Measurements from ENCODE around the gene PSMB7.

The PSMB7 gene

DNA sequence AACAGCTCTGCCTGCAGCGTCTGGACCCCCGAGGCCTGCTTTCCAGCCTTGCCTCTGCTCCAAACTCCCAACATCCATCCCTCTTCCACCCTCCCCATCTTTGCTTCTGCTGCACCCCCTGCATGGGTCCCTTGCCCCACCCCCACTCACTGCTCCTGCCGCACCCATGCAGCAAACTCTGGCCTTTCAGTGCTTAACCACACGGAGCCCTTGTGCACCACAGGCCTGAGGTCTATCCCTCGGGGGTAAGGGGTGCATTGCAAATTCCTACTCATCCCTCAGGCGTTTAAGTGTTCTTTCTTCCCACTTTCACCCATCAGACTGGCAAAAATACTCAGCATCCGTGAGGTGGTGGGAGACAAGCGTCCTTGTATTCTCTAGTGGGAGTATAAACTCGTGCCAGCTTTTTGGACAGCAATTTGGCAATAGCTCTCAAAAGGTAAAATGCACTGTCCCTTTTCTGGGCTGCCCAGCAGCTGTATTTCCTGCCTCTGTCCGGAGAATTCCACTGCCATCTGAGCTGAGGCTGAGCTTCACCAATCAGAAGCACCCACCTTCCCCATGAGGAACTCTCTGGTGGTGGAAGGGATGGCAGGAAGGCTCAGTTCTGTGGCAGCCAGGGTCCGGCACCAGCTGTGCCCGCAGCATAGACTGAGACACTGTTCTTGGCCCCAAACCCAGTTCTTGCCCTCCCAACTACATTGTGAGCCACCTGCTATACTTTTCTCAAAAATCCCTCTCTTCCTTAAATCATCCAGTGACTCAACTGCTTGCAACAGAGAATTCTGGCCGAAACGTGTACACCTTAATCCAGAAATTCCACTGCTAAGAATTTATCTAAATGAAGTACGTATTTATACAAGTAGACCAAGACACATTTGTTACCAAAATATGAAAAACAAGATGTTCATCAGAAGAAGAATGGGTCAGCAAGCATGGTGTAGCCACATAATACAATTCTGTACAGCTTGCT is 15.0 kb downstream of the PSMB7 start:
- peak overlapping the region; percentile 1; the same call in 1 of the 2 replicates for H3K4me3 ChIP-seq (replicated peaks; ENCODE audit: low read depth, low read length)
- DNase-seq (ENCODE audit: extremely low read depth, low read depth), result no peak
- TF ChIP-seq, protein P1, sequence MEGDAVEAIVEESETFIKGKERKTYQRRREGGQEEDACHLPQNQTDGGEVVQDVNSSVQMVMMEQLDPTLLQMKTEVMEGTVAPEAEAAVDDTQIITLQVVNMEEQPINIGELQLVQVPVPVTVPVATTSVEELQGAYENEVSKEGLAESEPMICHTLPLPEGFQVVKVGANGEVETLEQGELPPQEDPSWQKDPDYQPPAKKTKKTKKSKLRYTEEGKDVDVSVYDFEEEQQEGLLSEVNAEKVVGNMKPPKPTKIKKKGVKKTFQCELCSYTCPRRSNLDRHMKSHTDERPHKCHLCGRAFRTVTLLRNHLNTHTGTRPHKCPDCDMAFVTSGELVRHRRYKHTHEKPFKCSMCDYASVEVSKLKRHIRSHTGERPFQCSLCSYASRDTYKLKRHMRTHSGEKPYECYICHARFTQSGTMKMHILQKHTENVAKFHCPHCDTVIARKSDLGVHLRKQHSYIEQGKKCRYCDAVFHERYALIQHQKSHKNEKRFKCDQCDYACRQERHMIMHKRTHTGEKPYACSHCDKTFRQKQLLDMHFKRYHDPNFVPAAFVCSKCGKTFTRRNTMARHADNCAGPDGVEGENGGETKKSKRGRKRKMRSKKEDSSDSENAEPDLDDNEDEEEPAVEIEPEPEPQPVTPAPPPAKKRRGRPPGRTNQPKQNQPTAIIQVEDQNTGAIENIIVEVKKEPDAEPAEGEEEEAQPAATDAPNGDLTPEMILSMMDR (IDR thresholded peaks at IDR 0.05; ENCODE audit: low read depth, low read length, missing control alignments), result no peak

DNA sequence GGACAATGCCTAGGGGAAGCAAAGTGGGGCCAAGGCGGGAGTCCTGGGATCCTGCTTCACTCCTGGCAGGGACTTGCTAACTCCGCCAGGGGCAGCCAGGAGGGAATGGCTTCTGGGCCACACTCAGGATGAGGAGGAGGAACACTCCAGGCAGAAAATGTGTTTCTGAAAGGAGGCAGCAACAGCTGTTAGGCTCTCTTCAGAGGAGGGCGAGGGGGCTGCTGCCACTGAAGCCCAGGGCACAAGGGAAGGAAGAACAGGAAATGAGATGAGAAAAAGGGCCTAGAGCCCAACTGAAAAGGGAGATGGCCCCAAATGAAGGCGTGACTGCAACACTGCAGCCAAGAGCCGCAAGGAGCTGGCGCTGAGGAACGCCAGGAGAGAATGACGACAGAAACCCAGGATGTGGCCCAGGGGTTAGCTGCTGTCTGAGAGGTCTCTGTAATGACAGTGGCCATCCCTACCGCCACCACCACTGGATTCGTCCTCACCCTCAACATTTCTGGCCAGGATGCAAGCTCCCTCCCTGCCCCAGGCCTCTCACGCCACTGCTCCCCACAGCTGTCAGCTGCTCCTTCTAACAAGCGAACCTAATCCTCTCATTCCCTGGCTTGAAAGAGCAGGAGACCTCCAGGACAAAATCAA is 15.8 kb downstream of the PSMB7 start:
- TF ChIP-seq, protein P1 (IDR thresholded peaks at IDR 0.05; ENCODE audit: low read depth, low read length, missing control alignments), result no peak
- 0 out of 2 replicates have a peak overlapping the region, but pooled peaks have one; percentile 1 for H3K4me3 ChIP-seq (replicated peaks; ENCODE audit: low read depth, low read length)
- DNase-seq (ENCODE audit: extremely low read depth, low read depth), result no peak

DNA sequence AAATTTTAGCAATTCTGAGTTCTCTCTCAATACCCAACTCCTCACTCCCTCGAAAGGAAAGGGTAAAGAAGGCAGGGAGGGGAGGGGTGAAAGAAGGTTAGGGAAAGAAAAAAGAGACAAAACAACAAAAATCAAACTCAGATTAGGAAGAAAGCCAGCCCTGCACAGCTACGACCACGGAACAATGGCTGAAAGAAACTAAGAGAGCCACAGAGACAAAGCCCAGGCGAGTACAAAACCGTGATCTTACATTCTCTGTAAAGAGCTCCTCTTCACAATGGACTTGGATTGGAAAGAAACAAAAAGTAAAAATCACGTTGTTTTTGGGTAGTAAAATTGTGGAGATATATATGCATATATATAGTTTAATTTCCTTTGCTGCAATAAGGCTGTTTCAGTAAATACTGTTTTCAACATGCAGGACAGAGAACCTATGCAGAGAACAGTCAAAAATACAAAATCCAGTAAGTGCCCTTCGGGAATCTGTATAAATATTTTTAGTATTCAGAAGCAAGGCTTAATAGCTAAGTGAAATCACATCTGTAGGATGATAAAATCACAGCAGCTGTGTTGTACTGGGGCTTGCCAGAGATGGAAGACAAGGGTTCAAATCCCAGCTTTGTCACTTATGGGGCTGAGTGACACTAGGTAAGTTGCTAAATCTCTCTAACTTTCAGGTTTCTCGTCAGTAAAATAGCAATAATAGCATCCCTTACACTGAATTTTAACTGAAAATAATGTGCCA is 16.9 kb downstream of the PSMB7 start:
- DNase-seq (ENCODE audit: extremely low read depth, low read depth), result no peak
- no peak overlapping the region for H3K4me3 ChIP-seq (replicated peaks; ENCODE audit: low read depth, low read length)
- TF ChIP-seq, protein P1 (IDR thresholded peaks at IDR 0.05; ENCODE audit: low read depth, low read length, missing control alignments), result no peak

DNA sequence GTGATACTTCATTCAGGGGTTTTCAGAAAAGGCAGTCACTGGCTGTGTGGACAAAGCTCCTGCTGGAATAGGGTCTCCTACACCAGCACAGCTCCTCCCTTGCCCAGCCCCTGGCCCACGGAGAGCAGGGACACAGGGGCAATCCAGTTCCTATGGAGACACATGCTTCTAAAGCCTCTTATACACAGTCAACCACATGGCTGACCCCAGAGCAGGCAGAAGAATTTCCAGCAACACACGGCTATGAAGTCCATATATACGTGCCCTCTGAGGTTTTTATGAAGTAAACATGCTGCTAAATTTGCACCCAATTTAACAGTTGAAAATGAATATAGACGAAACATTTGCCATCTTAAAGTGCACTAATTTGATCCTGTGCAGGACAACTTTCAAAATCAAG is 19.4 kb downstream of the PSMB7 start:
- H3K4me3 ChIP-seq (replicated peaks; ENCODE audit: low read depth, low read length), result no peak overlapping the region
- TF ChIP-seq, protein P1 (IDR thresholded peaks at IDR 0.05; ENCODE audit: low read depth, low read length, missing control alignments), result no peak
- DNase-seq (ENCODE audit: extremely low read depth, low read depth), result no peak

DNA sequence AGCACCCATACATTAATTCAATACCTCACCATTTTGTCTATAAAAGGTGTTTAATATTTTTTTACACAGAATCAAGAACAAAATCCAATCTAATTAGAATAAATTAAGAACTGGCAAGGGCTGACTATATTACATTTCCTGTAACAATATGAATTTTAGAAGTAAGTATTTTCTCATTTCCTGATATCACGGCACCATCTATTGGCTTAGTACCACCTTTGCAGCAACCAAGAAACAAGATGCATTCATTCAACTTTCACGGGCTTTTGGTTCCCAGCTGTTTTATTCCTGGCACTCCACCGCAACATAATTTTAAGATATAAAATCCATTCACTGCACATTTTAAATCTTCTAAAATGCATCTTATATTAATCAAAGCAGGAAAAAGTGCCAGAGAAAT is 20.6 kb downstream of the PSMB7 start:
- TF ChIP-seq, protein P1 (IDR thresholded peaks at IDR 0.05; ENCODE audit: low read depth, low read length, missing control alignments), result no peak
- H3K4me3 ChIP-seq (replicated peaks; ENCODE audit: low read depth, low read length), result no peak overlapping the region
- DNase-seq (ENCODE audit: extremely low read depth, low read depth), result no peak

DNA sequence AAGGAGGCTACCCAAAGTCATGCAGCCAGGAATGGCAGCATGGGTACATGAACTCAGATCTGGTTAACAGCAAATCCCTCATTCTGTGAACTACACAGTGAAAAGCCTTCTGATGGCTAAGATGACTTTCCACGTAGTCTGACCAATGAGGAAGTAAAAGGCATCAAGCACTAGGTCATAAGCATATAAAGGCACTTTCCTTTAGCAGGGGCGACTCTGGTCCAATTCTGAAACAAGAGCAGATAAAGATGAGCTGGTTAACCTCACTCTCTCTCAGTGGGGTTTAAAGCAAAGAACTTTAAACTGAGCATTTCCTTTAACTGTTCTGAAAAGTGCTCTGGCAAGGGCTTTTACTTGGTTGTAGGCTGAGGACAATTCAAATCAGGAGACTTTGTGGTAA is 21.1 kb downstream of the PSMB7 start:
- TF ChIP-seq, protein P1 (IDR thresholded peaks at IDR 0.05; ENCODE audit: low read depth, low read length, missing control alignments), result no peak
- H3K4me3 ChIP-seq (replicated peaks; ENCODE audit: low read depth, low read length), result no peak overlapping the region
- DNase-seq (ENCODE audit: extremely low read depth, low read depth), result no peak
